DND-41 (cell line): ENCODE measurements around the gene KCNAB3.

Experiments
- ATAC-seq: fragments of 200-7000 bp; cut with Tn5 transposase; 3 replicates; pipeline ENCODE4 v1.9.1; 2021; ENCODE audit warnings: low read depth; ENCODE audit not compliant: insufficient read depth
- DNase-seq: peaks from one replicate; pipeline ENCODE4 v3.0.0-alpha.2; 2020
- H2AFZ ChIP-seq: 2 replicates; pipeline ENCODE4 v1.6.0; 2012; ENCODE audit warnings: low read depth, low read length
- H3K27ac ChIP-seq: 2 replicates; pipeline ENCODE4 v1.5.1; 2012; ENCODE audit warnings: low read length, inconsistent platforms
- H3K27me3 ChIP-seq: fragments of 200-600 bp; sonication (generic); 2 replicates; pipeline ENCODE4 v1.6.0; 2012; ENCODE audit warnings: low read length, mild to moderate bottlenecking, inconsistent platforms; ENCODE audit not compliant: insufficient read depth, poor library complexity
- H3K36me3 ChIP-seq: 2 replicates; pipeline ENCODE4 v1.5.1; 2012; ENCODE audit warnings: low read length, inconsistent platforms; ENCODE audit not compliant: insufficient read depth
- H3K4me1 ChIP-seq: 2 replicates; pipeline ENCODE4 v1.5.1; 2012; ENCODE audit warnings: mild to moderate bottlenecking, low read length; ENCODE audit not compliant: insufficient read depth
- H3K4me2 ChIP-seq: 2 replicates; pipeline ENCODE4 v1.6.0; 2012; ENCODE audit warnings: mild to moderate bottlenecking, moderate library complexity, low read length, inconsistent platforms; ENCODE audit not compliant: insufficient read depth
- H3K4me3 ChIP-seq, 2 experiments: fragments of 200-600 bp in 1 of 2; shearing (Covaris generic) in 1 of 2; 2 replicates each; pipeline ENCODE4 v1.5.1; 2012 to 2016; ENCODE audit warnings: inconsistent platforms in 2 of 2, low read length in 2 of 2, mild to moderate bottlenecking in 2 of 2, low read depth in 1 of 2, moderate library complexity in 1 of 2
- H3K79me2 ChIP-seq: 2 replicates; pipeline ENCODE4 v1.6.0; 2012; ENCODE audit warnings: low read length, inconsistent platforms; ENCODE audit not compliant: insufficient read depth
- H3K9ac ChIP-seq: 2 replicates; pipeline ENCODE4 v1.6.0; 2012; ENCODE audit warnings: low read depth, mild to moderate bottlenecking, inconsistent platforms, low read length, moderate library complexity
- H3K9me3 ChIP-seq: 2 replicates; pipeline ENCODE4 v1.5.1; 2012; ENCODE audit warnings: low read length, moderate library complexity, mild to moderate bottlenecking, inconsistent platforms; ENCODE audit not compliant: insufficient read depth, severe bottlenecking
- H4K20me1 ChIP-seq: 2 replicates; pipeline ENCODE4 v1.6.0; 2012; ENCODE audit warnings: low read length; ENCODE audit not compliant: insufficient read depth
- EZH2 ChIP-seq: IDR thresholded peaks from 3 replicates; pipeline ENCODE4 v1.6.1; 2012; ENCODE audit warnings: borderline replicate concordance, low read depth, mild to moderate bottlenecking, moderate library complexity, low read length, inconsistent platforms; ENCODE audit not compliant: severe bottlenecking
- TF ChIP-seq, protein P1 (sequence below): IDR thresholded peaks from 2 replicates; pipeline ENCODE4 v1.5.1; 2012; ENCODE audit warnings: borderline replicate concordance, low read length, moderate library complexity, mild to moderate bottlenecking; ENCODE audit not compliant: poor library complexity, severe bottlenecking; ENCODE audit errors: extremely low read depth

Gene KCNAB3

GRCh38 chr17:7929158-7930023, at the start of gene KCNAB3:
KCNAB3 (minus strand) TSS chr17:7929856; CDS start chr17:7929435, 421 bp downstream.
- Histone ChIP-seq H3K9me3 (no peaks in the 10 kb centered on the region), H3K4me1 (peaks cover 36% of the 10 kb centered on the region), H3K79me2 (peaks cover 37% of the 10 kb centered on the region), H3K27me3 (no peaks in the 10 kb centered on the region), H2AFZ (no peak within 1 kb of the TSS), H3K27ac (peak within 1 kb of the TSS; percentile 86; the same call in 1 of the 2 replicates), H3K36me3 (peaks cover 16% of the 10 kb centered on the region), H3K4me3 (peak within 1 kb of the TSS in 1 of 2 experiments; percentile 82; a peak in 2 of 4 replicates), H4K20me1 (no peaks in the 10 kb centered on the region), H3K4me2 (peak within 1 kb of the TSS; percentile 89), H3K9ac (peak within 1 kb of the TSS; percentile 90)
- TF ChIP-seq, protein P1, sequence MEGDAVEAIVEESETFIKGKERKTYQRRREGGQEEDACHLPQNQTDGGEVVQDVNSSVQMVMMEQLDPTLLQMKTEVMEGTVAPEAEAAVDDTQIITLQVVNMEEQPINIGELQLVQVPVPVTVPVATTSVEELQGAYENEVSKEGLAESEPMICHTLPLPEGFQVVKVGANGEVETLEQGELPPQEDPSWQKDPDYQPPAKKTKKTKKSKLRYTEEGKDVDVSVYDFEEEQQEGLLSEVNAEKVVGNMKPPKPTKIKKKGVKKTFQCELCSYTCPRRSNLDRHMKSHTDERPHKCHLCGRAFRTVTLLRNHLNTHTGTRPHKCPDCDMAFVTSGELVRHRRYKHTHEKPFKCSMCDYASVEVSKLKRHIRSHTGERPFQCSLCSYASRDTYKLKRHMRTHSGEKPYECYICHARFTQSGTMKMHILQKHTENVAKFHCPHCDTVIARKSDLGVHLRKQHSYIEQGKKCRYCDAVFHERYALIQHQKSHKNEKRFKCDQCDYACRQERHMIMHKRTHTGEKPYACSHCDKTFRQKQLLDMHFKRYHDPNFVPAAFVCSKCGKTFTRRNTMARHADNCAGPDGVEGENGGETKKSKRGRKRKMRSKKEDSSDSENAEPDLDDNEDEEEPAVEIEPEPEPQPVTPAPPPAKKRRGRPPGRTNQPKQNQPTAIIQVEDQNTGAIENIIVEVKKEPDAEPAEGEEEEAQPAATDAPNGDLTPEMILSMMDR, result no peak
- TF ChIP-seq EZH2, result no peak
- no peak for ATAC-seq
- peak; percentile 26 for DNase-seq

DNA sequence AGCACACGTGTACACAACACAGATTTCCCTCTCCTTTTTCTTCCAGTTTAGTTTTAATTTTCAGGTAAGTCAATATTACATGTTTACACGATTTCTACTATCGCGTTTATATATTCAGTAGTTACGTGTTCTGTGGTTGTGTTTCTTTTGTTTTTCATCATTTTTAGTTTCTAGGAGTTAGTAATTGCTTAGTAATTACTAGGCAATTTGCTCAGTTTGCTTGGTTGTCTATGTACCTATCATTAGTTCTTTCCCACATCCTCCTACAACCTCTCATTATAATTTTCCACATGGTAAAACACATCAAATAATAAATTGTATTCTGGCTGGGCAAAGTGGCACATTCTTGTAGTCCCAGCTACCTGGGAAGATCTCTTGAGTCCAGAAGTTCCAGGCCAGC, 48.1 kb upstream of the KCNAB3 start:
- H3K9me3 ChIP-seq, result peaks cover 14% of the 10 kb centered on the region
- ATAC-seq, result no peak
- no peak overlapping the region for H2AFZ ChIP-seq
- DNase-seq, result no peak
- H3K27me3 ChIP-seq, result no peaks in the 10 kb centered on the region
- H3K4me3 ChIP-seq, result no peak overlapping the region
- H3K4me1 ChIP-seq, result no peaks in the 10 kb centered on the region
- H3K79me2 ChIP-seq, result no peaks in the 10 kb centered on the region
- no peak overlapping the region for H3K4me2 ChIP-seq
- no peaks in the 10 kb centered on the region for H3K36me3 ChIP-seq
- TF ChIP-seq, protein P1, result no peak
- no peak for TF ChIP-seq EZH2
- no peak overlapping the region for H3K27ac ChIP-seq
- no peaks in the 10 kb centered on the region for H4K20me1 ChIP-seq
- H3K9ac ChIP-seq, result no peak overlapping the region

DNA sequence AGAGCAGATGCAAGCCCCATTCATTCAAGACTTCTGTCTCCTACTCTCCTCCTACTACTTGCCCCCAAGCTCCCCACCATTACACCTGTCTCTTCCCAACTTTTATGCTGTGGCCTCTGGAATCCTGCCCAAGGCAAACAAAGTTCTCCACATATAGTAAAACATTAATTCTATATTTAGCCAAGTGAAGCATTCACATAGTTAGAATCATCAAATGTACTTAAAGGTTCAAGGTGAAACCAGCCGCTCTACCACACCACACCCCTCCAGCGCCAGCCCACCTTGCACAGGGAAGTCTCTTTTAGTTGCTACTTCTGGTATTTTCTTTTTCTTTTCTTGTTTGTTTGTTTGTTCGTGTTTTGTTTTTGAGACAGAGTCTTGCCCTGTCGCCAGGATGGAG, 47.4 kb upstream of the KCNAB3 start:
- H3K4me1 ChIP-seq, result no peaks in the 10 kb centered on the region
- H4K20me1 ChIP-seq, result no peaks in the 10 kb centered on the region
- H3K9me3 ChIP-seq, result peaks cover 14% of the 10 kb centered on the region
- no peak overlapping the region for H3K4me2 ChIP-seq
- H3K9ac ChIP-seq, result no peak overlapping the region
- no peak for ATAC-seq
- no peaks in the 10 kb centered on the region for H3K79me2 ChIP-seq
- DNase-seq, result no peak
- H3K27ac ChIP-seq, result no peak overlapping the region
- no peaks in the 10 kb centered on the region for H3K36me3 ChIP-seq
- no peak overlapping the region for H2AFZ ChIP-seq
- no peak overlapping the region for H3K4me3 ChIP-seq
- no peak for TF ChIP-seq EZH2
- TF ChIP-seq, protein P1, result no peak
- H3K27me3 ChIP-seq, result no peaks in the 10 kb centered on the region
